Measurements from ENCODE around the gene KCNJ10.

KCNJ10 gene

DNA sequence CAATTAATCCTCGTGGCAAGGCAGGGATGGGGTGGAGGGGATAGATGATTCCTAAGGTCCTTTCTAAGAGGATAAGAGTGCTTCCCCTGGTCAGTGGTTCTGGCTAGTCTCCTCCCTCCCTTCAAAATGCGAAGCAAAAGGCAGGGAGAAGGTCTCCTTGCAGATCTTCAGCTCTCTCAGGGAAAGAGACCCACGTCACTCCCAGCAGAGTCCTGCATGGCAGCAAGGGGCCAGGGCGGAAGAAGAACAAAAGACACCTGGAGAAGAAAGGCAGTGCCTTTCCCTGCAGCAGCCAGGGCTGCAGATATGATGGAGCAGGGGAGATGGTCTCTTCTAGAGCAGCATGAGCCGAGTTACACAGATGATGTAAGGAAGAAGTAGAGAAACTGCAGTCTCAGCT lies 86.3 kb downstream of the KCNJ10 start:
- TF ChIP-seq EZH2 (IDR thresholded peaks at IDR 0.05; ENCODE audit: borderline replicate concordance, low read length), result no peak
- TF ChIP-seq, protein P1, sequence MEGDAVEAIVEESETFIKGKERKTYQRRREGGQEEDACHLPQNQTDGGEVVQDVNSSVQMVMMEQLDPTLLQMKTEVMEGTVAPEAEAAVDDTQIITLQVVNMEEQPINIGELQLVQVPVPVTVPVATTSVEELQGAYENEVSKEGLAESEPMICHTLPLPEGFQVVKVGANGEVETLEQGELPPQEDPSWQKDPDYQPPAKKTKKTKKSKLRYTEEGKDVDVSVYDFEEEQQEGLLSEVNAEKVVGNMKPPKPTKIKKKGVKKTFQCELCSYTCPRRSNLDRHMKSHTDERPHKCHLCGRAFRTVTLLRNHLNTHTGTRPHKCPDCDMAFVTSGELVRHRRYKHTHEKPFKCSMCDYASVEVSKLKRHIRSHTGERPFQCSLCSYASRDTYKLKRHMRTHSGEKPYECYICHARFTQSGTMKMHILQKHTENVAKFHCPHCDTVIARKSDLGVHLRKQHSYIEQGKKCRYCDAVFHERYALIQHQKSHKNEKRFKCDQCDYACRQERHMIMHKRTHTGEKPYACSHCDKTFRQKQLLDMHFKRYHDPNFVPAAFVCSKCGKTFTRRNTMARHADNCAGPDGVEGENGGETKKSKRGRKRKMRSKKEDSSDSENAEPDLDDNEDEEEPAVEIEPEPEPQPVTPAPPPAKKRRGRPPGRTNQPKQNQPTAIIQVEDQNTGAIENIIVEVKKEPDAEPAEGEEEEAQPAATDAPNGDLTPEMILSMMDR (IDR thresholded peaks at IDR 0.05; ENCODE audit: low read length), result no peak
- Histone ChIP-seq H3K4me3 (ENCODE audit: low read depth, low read length, poor library complexity, severe bottlenecking) (no peak overlapping the region), H3K9ac (ENCODE audit: low read length) (no peak overlapping the region), H3K79me2 (ENCODE audit: insufficient read depth, low read length) (no peaks in the 10 kb centered on the region), H2AFZ (ENCODE audit: low read length) (no peak overlapping the region), H3F3A (ENCODE audit: insufficient read depth, low read length) (no peaks in the 10 kb centered on the region), H3K9me3 (ENCODE audit: low read length) (no peaks in the 10 kb centered on the region), H4K20me1 (ENCODE audit: insufficient read depth, low read length) (no peaks in the 10 kb centered on the region), H3K27me3 (ENCODE audit: insufficient read depth, low read length) (peaks cover 3% of the 10 kb centered on the region; the same call in 1 of the 2 replicates), H3K36me3 (ENCODE audit: insufficient read depth, low read length) (no peaks in the 10 kb centered on the region), H3K9me2 (ENCODE audit: low read depth, low read length) (no peaks in the 10 kb centered on the region), H3K27ac (ENCODE audit: low read depth, low read length, poor library complexity, severe bottlenecking) (no peak overlapping the region), H3K4me1 (ENCODE audit: insufficient read depth, low read length, severe bottlenecking) (no peaks in the 10 kb centered on the region), H3K4me2 (ENCODE audit: low read length) (no peak overlapping the region)

DNA sequence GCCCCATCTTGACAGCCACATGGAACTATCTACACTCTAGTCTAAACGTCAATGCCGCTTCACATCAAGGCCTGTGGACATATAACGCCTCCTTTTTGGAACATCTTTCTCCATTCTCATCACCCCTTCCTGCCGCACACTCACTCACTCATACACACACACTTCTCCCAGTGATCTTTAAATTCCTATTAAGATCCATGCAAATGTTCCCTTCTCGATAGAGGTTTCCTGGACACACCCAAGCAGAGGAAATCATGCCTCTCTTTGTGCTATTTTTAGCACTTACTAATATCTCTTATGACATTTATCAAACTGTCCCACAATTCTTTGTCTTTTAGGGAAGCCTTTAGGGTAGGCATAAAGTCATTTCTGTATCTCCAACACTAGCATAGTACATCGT lies 87.7 kb downstream of the KCNJ10 start:
- TF ChIP-seq, protein P1 (IDR thresholded peaks at IDR 0.05; ENCODE audit: low read length), result no peak
- no peak for TF ChIP-seq EZH2 (IDR thresholded peaks at IDR 0.05; ENCODE audit: borderline replicate concordance, low read length)
- H3K27ac ChIP-seq (ENCODE audit: low read depth, low read length, poor library complexity, severe bottlenecking), result no peak overlapping the region
- no peaks in the 10 kb centered on the region for H3F3A ChIP-seq (ENCODE audit: insufficient read depth, low read length)
- H3K4me3 ChIP-seq (ENCODE audit: low read depth, low read length, poor library complexity, severe bottlenecking), result no peak overlapping the region
- no peaks in the 10 kb centered on the region for H3K36me3 ChIP-seq (ENCODE audit: insufficient read depth, low read length)
- no peaks in the 10 kb centered on the region for H3K79me2 ChIP-seq (ENCODE audit: insufficient read depth, low read length)
- H3K9me3 ChIP-seq (ENCODE audit: low read length), result no peaks in the 10 kb centered on the region
- no peaks in the 10 kb centered on the region for H3K4me1 ChIP-seq (ENCODE audit: insufficient read depth, low read length, severe bottlenecking)
- H3K27me3 ChIP-seq (ENCODE audit: insufficient read depth, low read length), result peaks cover 3% of the 10 kb centered on the region; the same call in 1 of the 2 replicates
- H3K9ac ChIP-seq (ENCODE audit: low read length), result no peak overlapping the region
- no peak overlapping the region for H2AFZ ChIP-seq (ENCODE audit: low read length)
- H3K4me2 ChIP-seq (ENCODE audit: low read length), result no peak overlapping the region
- no peaks in the 10 kb centered on the region for H3K9me2 ChIP-seq (ENCODE audit: low read depth, low read length)
- H4K20me1 ChIP-seq (ENCODE audit: insufficient read depth, low read length), result no peaks in the 10 kb centered on the region

DNA sequence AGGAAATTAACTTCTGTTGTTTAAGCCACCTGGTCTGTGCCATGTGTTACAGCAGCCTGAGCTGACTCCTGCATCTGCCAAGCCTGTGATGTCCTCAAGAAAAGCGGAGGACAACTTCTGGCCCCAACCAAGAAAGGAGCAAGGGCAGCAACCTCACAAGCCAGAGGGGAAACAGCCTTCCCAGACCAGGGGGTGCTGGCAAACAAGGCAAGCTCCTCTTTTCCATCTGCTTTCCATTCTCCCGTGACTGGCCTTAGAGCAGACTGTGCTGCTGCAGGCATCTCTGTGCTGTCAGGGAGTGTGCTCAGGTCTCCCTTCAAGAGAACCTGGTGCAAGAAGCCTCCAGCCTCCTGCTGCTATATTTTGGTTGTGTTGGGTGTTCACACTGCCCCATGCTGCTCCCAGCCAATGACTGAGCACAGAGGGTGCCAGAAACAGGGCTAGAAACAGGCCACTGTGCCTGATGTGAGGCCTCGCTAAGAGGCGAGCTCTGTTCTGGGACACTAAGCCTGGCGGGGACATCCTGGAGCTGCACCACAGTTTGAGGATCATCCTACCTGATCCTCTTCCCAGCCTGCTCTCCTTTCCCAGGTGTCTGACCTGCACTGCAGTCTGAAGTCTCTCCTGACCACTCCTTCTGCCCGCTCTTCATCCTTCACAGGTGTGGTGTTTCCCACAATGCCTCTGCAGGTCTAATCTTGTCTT lies 88.5 kb downstream of the KCNJ10 start:
- no peaks in the 10 kb centered on the region for H4K20me1 ChIP-seq (ENCODE audit: insufficient read depth, low read length)
- no peaks in the 10 kb centered on the region for H3F3A ChIP-seq (ENCODE audit: insufficient read depth, low read length)
- H3K27me3 ChIP-seq (ENCODE audit: insufficient read depth, low read length), result peaks cover 3% of the 10 kb centered on the region; the same call in 1 of the 2 replicates
- H3K9me3 ChIP-seq (ENCODE audit: low read length), result no peaks in the 10 kb centered on the region
- no peak overlapping the region for H2AFZ ChIP-seq (ENCODE audit: low read length)
- no peaks in the 10 kb centered on the region for H3K36me3 ChIP-seq (ENCODE audit: insufficient read depth, low read length)
- no peak overlapping the region for H3K4me2 ChIP-seq (ENCODE audit: low read length)
- H3K79me2 ChIP-seq (ENCODE audit: insufficient read depth, low read length), result no peaks in the 10 kb centered on the region
- TF ChIP-seq, protein P1 (IDR thresholded peaks at IDR 0.05; ENCODE audit: low read length), result no peak
- no peak for TF ChIP-seq EZH2 (IDR thresholded peaks at IDR 0.05; ENCODE audit: borderline replicate concordance, low read length)
- no peaks in the 10 kb centered on the region for H3K9me2 ChIP-seq (ENCODE audit: low read depth, low read length)
- H3K4me3 ChIP-seq (ENCODE audit: low read depth, low read length, poor library complexity, severe bottlenecking), result no peak overlapping the region
- H3K9ac ChIP-seq (ENCODE audit: low read length), result no peak overlapping the region
- no peaks in the 10 kb centered on the region for H3K4me1 ChIP-seq (ENCODE audit: insufficient read depth, low read length, severe bottlenecking)
- no peak overlapping the region for H3K27ac ChIP-seq (ENCODE audit: low read depth, low read length, poor library complexity, severe bottlenecking)
